ENCODE measurements around the gene ANKH. TPM values are rescaled to one million over a fixed set of nuclear protein-coding genes. Genes with fewer than 3 reads are reported as not detected.

The ANKH gene
- total and polyA plus RNA-seq, 2 of the 13 experiments (the other 11 are each of a cell fraction or from before 2014, with no cell fraction given): 25.0 to 36.0 TPM

- TF ChIP-seq NFE2L1 (CRISPR knock-in tag; IDR thresholded peaks at IDR 0.05; ENCODE audit: borderline replicate concordance): peak; percentile 79; the same call in 1 of the 2 replicates
- TF ChIP-seq POLR2AphosphoS5 (IDR thresholded peaks at IDR 0.05; ENCODE audit: low read depth, low read length): peak; percentile 80
- TF ChIP-seq RFXANK (CRISPR knock-in tag; IDR thresholded peaks at IDR 0.05): 0 out of 2 replicates have a peak, but pooled peaks have one; percentile 44
- TF ChIP-seq ZNF75D (CRISPR knock-in tag; IDR thresholded peaks at IDR 0.05; ENCODE audit: borderline replicate concordance): no peak
- TF ChIP-seq SRSF9 (IDR thresholded peaks at IDR 0.05; ENCODE audit: borderline replicate concordance, insufficient read depth, low read depth, low read length, poor library complexity, severe bottlenecking): no peak
- TF ChIP-seq NFKBIZ (CRISPR knock-in tag; IDR thresholded peaks at IDR 0.05): peak; percentile 69; the same call in 1 of the 2 replicates
- TF ChIP-seq KLF6 (CRISPR knock-in tag; IDR thresholded peaks at IDR 0.05): peak; percentile 45; the same call in 1 of the 2 replicates
- TF ChIP-seq SP5 (CRISPR knock-in tag; IDR thresholded peaks at IDR 0.05; ENCODE audit: borderline replicate concordance, low read depth): peak; percentile 54
- peak; percentile 85; the same call in 1 of the 2 replicates for TF ChIP-seq GZF1 (CRISPR knock-in tag; IDR thresholded peaks at IDR 0.05)
- TF ChIP-seq ZNF224 (CRISPR knock-in tag; IDR thresholded peaks at IDR 0.05): no peak
- TF ChIP-seq, protein P1, sequence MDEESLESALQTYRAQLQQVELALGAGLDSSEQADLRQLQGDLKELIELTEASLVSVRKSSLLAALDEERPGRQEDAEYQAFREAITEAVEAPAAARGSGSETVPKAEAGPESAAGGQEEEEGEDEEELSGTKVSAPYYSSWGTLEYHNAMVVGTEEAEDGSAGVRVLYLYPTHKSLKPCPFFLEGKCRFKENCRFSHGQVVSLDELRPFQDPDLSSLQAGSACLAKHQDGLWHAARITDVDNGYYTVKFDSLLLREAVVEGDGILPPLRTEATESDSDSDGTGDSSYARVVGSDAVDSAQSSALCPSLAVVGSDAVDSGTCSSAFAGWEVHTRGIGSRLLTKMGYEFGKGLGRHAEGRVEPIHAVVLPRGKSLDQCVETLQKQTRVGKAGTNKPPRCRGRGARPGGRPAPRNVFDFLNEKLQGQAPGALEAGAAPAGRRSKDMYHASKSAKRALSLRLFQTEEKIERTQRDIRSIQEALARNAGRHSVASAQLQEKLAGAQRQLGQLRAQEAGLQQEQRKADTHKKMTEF (CRISPR knock-in tag; IDR thresholded peaks at IDR 0.05): peak; percentile 85
- TF ChIP-seq NFE2 (CRISPR knock-in tag; IDR thresholded peaks at IDR 0.05): no peak
- peak; percentile 71 for TF ChIP-seq RBM39 (IDR thresholded peaks at IDR 0.05; ENCODE audit: low read depth, low read length, poor library complexity, severe bottlenecking)
- peak; percentile 73; the same call in 1 of the 2 replicates for TF ChIP-seq ZNF138 (CRISPR knock-in tag; IDR thresholded peaks at IDR 0.05; ENCODE audit: low read depth)
- no peak for TF ChIP-seq RAD51 (IDR thresholded peaks at IDR 0.05; ENCODE audit: borderline replicate concordance)
- TF ChIP-seq ZBTB33 (CRISPR knock-in tag; IDR thresholded peaks at IDR 0.05): no peak
- TF ChIP-seq ONECUT2 (CRISPR knock-in tag; IDR thresholded peaks at IDR 0.05): 0 out of 2 replicates have a peak, but pooled peaks have one; percentile 50
- TF ChIP-seq BORCS8-MEF2B (CRISPR knock-in tag; IDR thresholded peaks at IDR 0.05): peak; percentile 84; the same call in 1 of the 2 replicates
- TF ChIP-seq AKAP8 (CRISPR knock-in tag; IDR thresholded peaks at IDR 0.05): peak; percentile 67
- no peak for TF ChIP-seq ZNF10 (CRISPR knock-in tag; IDR thresholded peaks at IDR 0.05; ENCODE audit: borderline replicate concordance, low read depth)
- TF ChIP-seq NAIF1 (CRISPR knock-in tag; IDR thresholded peaks at IDR 0.05; ENCODE audit: borderline replicate concordance): peak; percentile 94
- peak; percentile 87 for TF ChIP-seq ZBTB38 (CRISPR knock-in tag; IDR thresholded peaks at IDR 0.05)
- TF ChIP-seq ZNF331 (CRISPR knock-in tag; IDR thresholded peaks at IDR 0.05): peak; percentile 70; the same call in 1 of the 2 replicates
- TF ChIP-seq PAF1 (CRISPR knock-in tag; IDR thresholded peaks at IDR 0.05): no peak
- TF ChIP-seq, protein P2, sequence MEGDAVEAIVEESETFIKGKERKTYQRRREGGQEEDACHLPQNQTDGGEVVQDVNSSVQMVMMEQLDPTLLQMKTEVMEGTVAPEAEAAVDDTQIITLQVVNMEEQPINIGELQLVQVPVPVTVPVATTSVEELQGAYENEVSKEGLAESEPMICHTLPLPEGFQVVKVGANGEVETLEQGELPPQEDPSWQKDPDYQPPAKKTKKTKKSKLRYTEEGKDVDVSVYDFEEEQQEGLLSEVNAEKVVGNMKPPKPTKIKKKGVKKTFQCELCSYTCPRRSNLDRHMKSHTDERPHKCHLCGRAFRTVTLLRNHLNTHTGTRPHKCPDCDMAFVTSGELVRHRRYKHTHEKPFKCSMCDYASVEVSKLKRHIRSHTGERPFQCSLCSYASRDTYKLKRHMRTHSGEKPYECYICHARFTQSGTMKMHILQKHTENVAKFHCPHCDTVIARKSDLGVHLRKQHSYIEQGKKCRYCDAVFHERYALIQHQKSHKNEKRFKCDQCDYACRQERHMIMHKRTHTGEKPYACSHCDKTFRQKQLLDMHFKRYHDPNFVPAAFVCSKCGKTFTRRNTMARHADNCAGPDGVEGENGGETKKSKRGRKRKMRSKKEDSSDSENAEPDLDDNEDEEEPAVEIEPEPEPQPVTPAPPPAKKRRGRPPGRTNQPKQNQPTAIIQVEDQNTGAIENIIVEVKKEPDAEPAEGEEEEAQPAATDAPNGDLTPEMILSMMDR (CRISPR knock-in tag; IDR thresholded peaks at IDR 0.05): no peak; the same call in 1 of the 2 replicates
Measured at GRCh38 chr5:14664270-14665100, 207.1 kb downstream of the ANKH start, which contains the start of gene OTULIN (continued).
